NCI-H128 (cell line): ENCODE results near the gene ZNF318.
A peak's percentile ranks its signal among the peaks of the same experiment; 100 is the strongest.
"Not testable (repeated sequence)": the region's sequence is repeated elsewhere in the genome, so short reads cannot be mapped to it uniquely, and the experiment has no call there.

Source experiments
- DNase-seq: peaks from one replicate; lab custom pipeline; 2025; ENCODE audit not compliant: unreplicated experiment; lab: John Stamatoyannopoulos, UW

Gene ZNF318

GRCh38 chr6:43347021-43347420 is 22.4 kb downstream of the ZNF318 start:
- DNase-seq: no peak

GRCh38 chr6:43346243-43346642 is 23.2 kb downstream of the ZNF318 start:
- DNase-seq: not testable (repeated sequence)

GRCh38 chr6:43339168-43339567 is 30.3 kb downstream of the ZNF318 start:
- DNase-seq: no peak

GRCh38 chr6:43338243-43338642 is 31.2 kb downstream of the ZNF318 start:
- no peak for DNase-seq

- no peak for DNase-seq
Observed at GRCh38 chr6:43336382-43336781, 33.1 kb downstream of the ZNF318 start.

- no peak for DNase-seq
Observed at GRCh38 chr6:43335469-43335868, 34.0 kb downstream of the ZNF318 start.

GRCh38 chr6:43334466-43335095 is 34.9 kb downstream of the ZNF318 start:
- no peak for DNase-seq

GRCh38 chr6:43331891-43332290 is 37.6 kb downstream of the ZNF318 start:
- no peak for DNase-seq

GRCh38 chr6:43331470-43331869 is 38.0 kb downstream of the ZNF318 start:
- no peak for DNase-seq

GRCh38 chr6:43328528-43328927 is 40.9 kb downstream of the ZNF318 start:
- no peak for DNase-seq

- DNase-seq: no peak
Observed at GRCh38 chr6:43325876-43326275, 43.6 kb downstream of the ZNF318 start.

- no peak for DNase-seq
Observed at GRCh38 chr6:43318011-43318410, 51.4 kb downstream of the ZNF318 start.

GRCh38 chr6:43313813-43314212 is 55.6 kb downstream of the ZNF318 start:
- DNase-seq: no peak

GRCh38 chr6:43311666-43312065 is 57.8 kb downstream of the ZNF318 start:
- no peak for DNase-seq

- DNase-seq: no peak
Observed at GRCh38 chr6:43310624-43311023, 58.8 kb downstream of the ZNF318 start.

- no peak for DNase-seq
Observed at GRCh38 chr6:43310134-43310533, 59.3 kb downstream of the ZNF318 start.

- DNase-seq: no peak
Observed at GRCh38 chr6:43308990-43309477, 60.4 kb downstream of the ZNF318 start.

- DNase-seq: peak; percentile 19
Observed at GRCh38 chr6:43308101-43308989, 61.1 kb downstream of the ZNF318 start, which contains the start of gene CRIP3. Gene CRIP3 (minus strand): TSS chr6:43308826. CDS start chr6:43308792, 34 bp downstream.

GRCh38 chr6:43307451-43308100 is 61.9 kb downstream of the ZNF318 start:
- no peak for DNase-seq

GRCh38 chr6:43306086-43306485 is 63.4 kb downstream of the ZNF318 start:
- DNase-seq: no peak

- no peak for DNase-seq
Observed at GRCh38 chr6:43304882-43305281, 64.6 kb downstream of the ZNF318 start.

GRCh38 chr6:43304361-43304760 is 65.1 kb downstream of the ZNF318 start:
- no peak for DNase-seq
